ENCODE measurements around the gene CPLANE2.
"Not testable (repeated sequence)": the region's sequence is repeated elsewhere in the genome, so short reads cannot be mapped to it uniquely, and the experiment has no call there.

Gene CPLANE2

GRCh38 chr1:16248603-16249516 is 11.9 kb upstream of the CPLANE2 start:
- TF ChIP-seq CTCF (conservative IDR thresholded peaks at IDR 0.05) (no peak), ZFX (IDR thresholded peaks at IDR 0.05) (no peak)
- peak overlapping the region; percentile 91 for H3K27ac ChIP-seq

GRCh38 chr1:16248007-16248436 is 11.0 kb upstream of the CPLANE2 start:
- TF ChIP-seq CTCF (conservative IDR thresholded peaks at IDR 0.05): no peak
- no peak for TF ChIP-seq ZFX (IDR thresholded peaks at IDR 0.05)
- peak overlapping the region; percentile 91 for H3K27ac ChIP-seq

GRCh38 chr1:16247441-16247840 is 10.5 kb upstream of the CPLANE2 start:
- H3K27ac ChIP-seq: peak overlapping the region; percentile 91
- TF ChIP-seq ZFX (IDR thresholded peaks at IDR 0.05) (no peak), CTCF (conservative IDR thresholded peaks at IDR 0.05) (no peak)

- H3K27ac ChIP-seq: peak overlapping the region; percentile 91
- TF ChIP-seq ZFX (IDR thresholded peaks at IDR 0.05): no peak
- TF ChIP-seq CTCF (conservative IDR thresholded peaks at IDR 0.05): no peak
Observed at GRCh38 chr1:16246961-16247360, 10.0 kb upstream of the CPLANE2 start.

GRCh38 chr1:16246239-16246638 is 9.3 kb upstream of the CPLANE2 start:
- not testable (repeated sequence) for H3K27ac ChIP-seq

GRCh38 chr1:16245476-16246196 is 8.7 kb upstream of the CPLANE2 start:
- H3K27ac ChIP-seq: no peak overlapping the region
- TF ChIP-seq ZFX (IDR thresholded peaks at IDR 0.05) (no peak), CTCF (conservative IDR thresholded peaks at IDR 0.05) (no peak)

GRCh38 chr1:16244650-16245285 is 7.8 kb upstream of the CPLANE2 start:
- no peak for TF ChIP-seq ZFX (IDR thresholded peaks at IDR 0.05)
- peak; percentile 49 for TF ChIP-seq CTCF (conservative IDR thresholded peaks at IDR 0.05)
- no peak overlapping the region for H3K27ac ChIP-seq
